SU-DHL-6 (cell line): Measurements from ENCODE around the gene ADGRD1.

ENCODE experiments used
- H2AFZ ChIP-seq: fragments of 200-600 bp; sonication (generic); 2 replicates; pipeline ENCODE4 v1.6.1; 2014; ENCODE audit warnings: low read depth, mild to moderate bottlenecking, moderate library complexity, mixed read lengths, antibody characterized with exemption, low read length; ENCODE audit not compliant: severe bottlenecking
- H3F3A ChIP-seq: fragments of 200-600 bp; shearing (Covaris generic); 2 replicates; pipeline ENCODE4 v1.6.0; 2016; ENCODE audit warnings: antibody characterized with exemption, mild to moderate bottlenecking; ENCODE audit not compliant: insufficient read depth
- H3K27ac ChIP-seq: fragments of 200-600 bp; sonication (generic); 2 replicates; pipeline ENCODE4 v1.5.1; 2016; ENCODE audit warnings: low read depth, mild to moderate bottlenecking, low read length, moderate library complexity, mixed read lengths
- H3K27me3 ChIP-seq: fragments of 200-600 bp; sonication (generic), shearing (Covaris generic); 2 replicates; pipeline ENCODE4 v1.6.0; 2014; ENCODE audit warnings: mild to moderate bottlenecking, low read length
- H3K36me3 ChIP-seq: fragments of 200-600 bp; sonication (generic); 2 replicates; pipeline ENCODE4 v1.6.1; 2014; ENCODE audit warnings: mild to moderate bottlenecking, low read length, mixed read lengths
- H3K4me2 ChIP-seq: fragments of 300-600, 200-600 bp; shearing (Covaris generic), sonication (generic); 2 replicates; pipeline ENCODE4 v1.6.0; 2014; ENCODE audit warnings: low read length, low read depth, mild to moderate bottlenecking; ENCODE audit not compliant: poor library complexity, severe bottlenecking
- H3K4me3 ChIP-seq: fragments of 200-600 bp; sonication (generic); 2 replicates; pipeline ENCODE4 v1.5.1; 2014; ENCODE audit warnings: antibody characterized with exemption, low read length, mild to moderate bottlenecking, mixed read lengths; ENCODE audit not compliant: insufficient read depth, poor library complexity, severe bottlenecking
- H3K79me2 ChIP-seq: fragments of 200-600 bp; sonication (generic); 2 replicates; pipeline ENCODE4 v1.6.1; 2014; ENCODE audit warnings: mild to moderate bottlenecking, low read length, moderate library complexity; ENCODE audit not compliant: insufficient read depth
- H3K9ac ChIP-seq: fragments of 200-600 bp; sonication (generic); 2 replicates; pipeline ENCODE4 v1.7.0; 2014; ENCODE audit warnings: mild to moderate bottlenecking, low read length
- H3K9me2 ChIP-seq: fragments of 200-600 bp; sonication (generic); replicated peaks from 2 replicates; pipeline ENCODE4 v1.6.1; 2014; ENCODE audit warnings: low read length; ENCODE audit not compliant: insufficient read depth
- H3K9me3 ChIP-seq: fragments of 200-600 bp; sonication (generic); 2 replicates; pipeline ENCODE4 v1.6.1; 2014; ENCODE audit warnings: low read length, mixed read lengths; ENCODE audit not compliant: insufficient read depth
- H4K20me1 ChIP-seq: fragments of 200-600 bp; sonication (generic); 2 replicates; pipeline ENCODE4 v1.6.1; 2014; ENCODE audit warnings: low read depth, mild to moderate bottlenecking, antibody characterized with exemption, low read length, moderate library complexity, mixed read lengths
- CTCF ChIP-seq: fragments of 200-600 bp; sonication (generic); IDR thresholded peaks from one replicate; pipeline ENCODE4 v1.5.1; 2017; ENCODE audit warnings: antibody characterized with exemption, mild to moderate bottlenecking, low read length, moderate library complexity; ENCODE audit not compliant: insufficient read depth, poor library complexity, severe bottlenecking
- EZH2phosphoT487 ChIP-seq: fragments of 200-600 bp; sonication (generic), shearing (Covaris generic); conservative IDR thresholded peaks from 2 replicates; pipeline ENCODE4 v1.6.1; 2018; ENCODE audit warnings: mild to moderate bottlenecking, antibody characterized with exemption, low read length, moderate library complexity, mixed read lengths

ADGRD1 gene

GRCh38 chr12:130983328-130984017, 29.8 kb downstream of the ADGRD1 start:
- no peak overlapping the region for H3K9ac ChIP-seq
- H3K9me3 ChIP-seq = no peaks in the 10 kb centered on the region
- H3F3A ChIP-seq = peaks cover 39% of the 10 kb centered on the region
- H3K4me3 ChIP-seq = no peak overlapping the region
- H2AFZ ChIP-seq = no peak overlapping the region
- H4K20me1 ChIP-seq = no peaks in the 10 kb centered on the region
- TF ChIP-seq EZH2phosphoT487 = no peak
- TF ChIP-seq CTCF = no peak
- no peak overlapping the region for H3K4me2 ChIP-seq
- no peaks in the 10 kb centered on the region for H3K79me2 ChIP-seq
- no peaks in the 10 kb centered on the region for H3K9me2 ChIP-seq
- no peaks in the 10 kb centered on the region for H3K36me3 ChIP-seq
- no peak overlapping the region for H3K27ac ChIP-seq
- H3K27me3 ChIP-seq = no peaks in the 10 kb centered on the region

GRCh38 chr12:130984183-130985058, 30.7 kb downstream of the ADGRD1 start:
- no peak overlapping the region for H3K4me3 ChIP-seq
- no peaks in the 10 kb centered on the region for H3K36me3 ChIP-seq
- H2AFZ ChIP-seq = no peak overlapping the region

GRCh38 chr12:130987151-130987931, 33.6 kb downstream of the ADGRD1 start:
- no peaks in the 10 kb centered on the region for H4K20me1 ChIP-seq
- H3K79me2 ChIP-seq = no peaks in the 10 kb centered on the region
- H3K4me2 ChIP-seq = no peak overlapping the region
- TF ChIP-seq CTCF (no peak), EZH2phosphoT487 (no peak)
- H3K27me3 ChIP-seq = no peaks in the 10 kb centered on the region
- no peaks in the 10 kb centered on the region for H3K36me3 ChIP-seq
- no peak overlapping the region for H3K27ac ChIP-seq
- H3K9me2 ChIP-seq = no peaks in the 10 kb centered on the region
- H3K4me3 ChIP-seq = no peak overlapping the region
- no peaks in the 10 kb centered on the region for H3K9me3 ChIP-seq
- peaks cover 12% of the 10 kb centered on the region for H3F3A ChIP-seq
- no peak overlapping the region for H2AFZ ChIP-seq
- no peak overlapping the region for H3K9ac ChIP-seq

More at GRCh38 chr12:130984183-130985058, 30.7 kb downstream of the ADGRD1 start:
- Histone ChIP-seq H4K20me1 (no peaks in the 10 kb centered on the region), H3K9me2 (no peaks in the 10 kb centered on the region), H3K27me3 (no peaks in the 10 kb centered on the region), H3F3A (peaks cover 31% of the 10 kb centered on the region), H3K79me2 (no peaks in the 10 kb centered on the region), H3K27ac (no peak overlapping the region), H3K4me2 (no peak overlapping the region), H3K9ac (no peak overlapping the region), H3K9me3 (no peaks in the 10 kb centered on the region)
- no peak for TF ChIP-seq EZH2phosphoT487
- no peak for TF ChIP-seq CTCF
